ENCODE data around the gene AKT1S1. TPM values are rescaled to one million over a fixed set of nuclear protein-coding genes. Genes with fewer than 3 reads are reported as not detected.

AKT1S1 gene
- total RNA-seq, 1 experiment from 2014 or later = 81.5 TPM

- Histone ChIP-seq H3K9me3 (ENCODE audit: low read depth, low read length, poor library complexity, severe bottlenecking) (no peaks in the 10 kb centered on the region), H3K27ac (ENCODE audit: low read depth, low read length, poor library complexity, severe bottlenecking) (no peak overlapping the region), H3K4me1 (ENCODE audit: insufficient read depth, low read length, poor library complexity, severe bottlenecking) (peaks cover 5% of the 10 kb centered on the region), H3K27me3 (replicated peaks; ENCODE audit: insufficient read depth, low read depth, low read length, poor library complexity) (no peaks in the 10 kb centered on the region), H3K4me3 (ENCODE audit: low read depth, low read length, poor library complexity, severe bottlenecking) (no peak overlapping the region), H3K36me3 (ENCODE audit: insufficient read depth, low read length, poor library complexity, severe bottlenecking) (peaks cover 95% of the 10 kb centered on the region)
- ChIA-PET POLR2A (ENCODE audit: low non-redundant PET) (no interaction called here), CTCF (no interaction called here)
- BruUV-seq (replicated peaks) = no TSS peak
- intact Hi-C loops (cut with micrococcal nuclease; ENCODE audit: unreplicated experiment) = no loop called here
- TF ChIP-seq EZH2 (IDR thresholded peaks at IDR 0.05; ENCODE audit: borderline replicate concordance, low read depth, low read length, poor library complexity, severe bottlenecking) = no peak
- TF ChIP-seq, protein P1, sequence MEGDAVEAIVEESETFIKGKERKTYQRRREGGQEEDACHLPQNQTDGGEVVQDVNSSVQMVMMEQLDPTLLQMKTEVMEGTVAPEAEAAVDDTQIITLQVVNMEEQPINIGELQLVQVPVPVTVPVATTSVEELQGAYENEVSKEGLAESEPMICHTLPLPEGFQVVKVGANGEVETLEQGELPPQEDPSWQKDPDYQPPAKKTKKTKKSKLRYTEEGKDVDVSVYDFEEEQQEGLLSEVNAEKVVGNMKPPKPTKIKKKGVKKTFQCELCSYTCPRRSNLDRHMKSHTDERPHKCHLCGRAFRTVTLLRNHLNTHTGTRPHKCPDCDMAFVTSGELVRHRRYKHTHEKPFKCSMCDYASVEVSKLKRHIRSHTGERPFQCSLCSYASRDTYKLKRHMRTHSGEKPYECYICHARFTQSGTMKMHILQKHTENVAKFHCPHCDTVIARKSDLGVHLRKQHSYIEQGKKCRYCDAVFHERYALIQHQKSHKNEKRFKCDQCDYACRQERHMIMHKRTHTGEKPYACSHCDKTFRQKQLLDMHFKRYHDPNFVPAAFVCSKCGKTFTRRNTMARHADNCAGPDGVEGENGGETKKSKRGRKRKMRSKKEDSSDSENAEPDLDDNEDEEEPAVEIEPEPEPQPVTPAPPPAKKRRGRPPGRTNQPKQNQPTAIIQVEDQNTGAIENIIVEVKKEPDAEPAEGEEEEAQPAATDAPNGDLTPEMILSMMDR (conservative IDR thresholded peaks at IDR 0.05; ENCODE audit: low read depth, low read length) = no peak
- no peak for DNase-seq (ENCODE audit: low spot score)
Observed at GRCh38 chr19:49859682-49860335, 17.3 kb downstream of the AKT1S1 start.

- no peak for TF ChIP-seq EZH2 (IDR thresholded peaks at IDR 0.05; ENCODE audit: borderline replicate concordance, low read depth, low read length, poor library complexity, severe bottlenecking)
- TF ChIP-seq, protein P1 (conservative IDR thresholded peaks at IDR 0.05; ENCODE audit: low read depth, low read length) = no peak
- Histone ChIP-seq H3K27me3 (replicated peaks; ENCODE audit: insufficient read depth, low read depth, low read length, poor library complexity) (no peaks in the 10 kb centered on the region), H3K27ac (ENCODE audit: low read depth, low read length, poor library complexity, severe bottlenecking) (peak overlapping the region; percentile 25), H3K4me3 (ENCODE audit: low read depth, low read length, poor library complexity, severe bottlenecking) (no peak overlapping the region), H3K9me3 (ENCODE audit: low read depth, low read length, poor library complexity, severe bottlenecking) (no peaks in the 10 kb centered on the region), H3K4me1 (ENCODE audit: insufficient read depth, low read length, poor library complexity, severe bottlenecking) (peaks cover 9% of the 10 kb centered on the region), H3K36me3 (ENCODE audit: insufficient read depth, low read length, poor library complexity, severe bottlenecking) (peaks cover 81% of the 10 kb centered on the region)
- intact Hi-C loops (cut with micrococcal nuclease; ENCODE audit: unreplicated experiment) = no loop called here
- DNase-seq (ENCODE audit: low spot score) = no peak
- ChIA-PET CTCF (no interaction called here), POLR2A (ENCODE audit: low non-redundant PET) (no interaction called here)
- no TSS peak for BruUV-seq (replicated peaks)
Observed at GRCh38 chr19:49858088-49858985, 18.8 kb downstream of the AKT1S1 start.

- ChIA-PET CTCF (no interaction called here), POLR2A (ENCODE audit: low non-redundant PET) (no interaction called here)
- TF ChIP-seq, protein P1 (conservative IDR thresholded peaks at IDR 0.05; ENCODE audit: low read depth, low read length) = no peak
- Histone ChIP-seq H3K27me3 (replicated peaks; ENCODE audit: insufficient read depth, low read depth, low read length, poor library complexity) (no peaks in the 10 kb centered on the region), H3K27ac (ENCODE audit: low read depth, low read length, poor library complexity, severe bottlenecking) (peak overlapping the region; percentile 25), H3K36me3 (ENCODE audit: insufficient read depth, low read length, poor library complexity, severe bottlenecking) (peaks cover 77% of the 10 kb centered on the region), H3K4me1 (ENCODE audit: insufficient read depth, low read length, poor library complexity, severe bottlenecking) (peaks cover 15% of the 10 kb centered on the region), H3K9me3 (ENCODE audit: low read depth, low read length, poor library complexity, severe bottlenecking) (no peaks in the 10 kb centered on the region), H3K4me3 (ENCODE audit: low read depth, low read length, poor library complexity, severe bottlenecking) (no peak overlapping the region)
- no peak for DNase-seq (ENCODE audit: low spot score)
- no TSS peak for BruUV-seq (replicated peaks)
- intact Hi-C loops (cut with micrococcal nuclease; ENCODE audit: unreplicated experiment) = no loop called here
Observed at GRCh38 chr19:49857838-49858087, 19.4 kb downstream of the AKT1S1 start.
